ENCODE data around the gene RYR3. TPM values are rescaled to one million over a fixed set of nuclear protein-coding genes. Genes with fewer than 3 reads are reported as not detected.

Gene RYR3
- total and polyA plus RNA-seq, 10 of the 15 experiments (the other 5 are each of a cell fraction or from before 2014, with no cell fraction given): under 0.01 to 0.44 (median 0.16) TPM; not detected in 5

GRCh38 chr15:33561967-33562366, 251.2 kb downstream of the RYR3 start:
- no peak for TF ChIP-seq ASH2L (IDR thresholded peaks at IDR 0.05; ENCODE audit: borderline replicate concordance, low read depth)
- TF ChIP-seq CTCF (IDR thresholded peaks at IDR 0.05 in 2 of 3, conservative IDR thresholded peaks at IDR 0.05 in 1 of 3; ENCODE audit: control insufficient read depth in 2 of 3, extremely low read depth in 1 of 3, insufficient read depth in 1 of 3, low read depth in 3 of 3, low read length in 3 of 3): no peak
- no peak for TF ChIP-seq RFX5 (IDR thresholded peaks at IDR 0.05; ENCODE audit: low read depth, low read length)
- TF ChIP-seq NR2F1 (conservative IDR thresholded peaks at IDR 0.05): no peak
- TF ChIP-seq CEBPZ (IDR thresholded peaks at IDR 0.05; ENCODE audit: low read depth, low read length): no peak
- TF ChIP-seq NFYB (IDR thresholded peaks at IDR 0.05; ENCODE audit: insufficient read depth, low read depth, low read length): no peak
- no peak for TF ChIP-seq BRCA1 (IDR thresholded peaks at IDR 0.05; ENCODE audit: low read depth, low read length)
- TF ChIP-seq ESRRA (IDR thresholded peaks at IDR 0.05; ENCODE audit: low read length): no peak
- no peak for TF ChIP-seq BMI1 (IDR thresholded peaks at IDR 0.05; ENCODE audit: borderline replicate concordance)
- TF ChIP-seq DPF2 (IDR thresholded peaks at IDR 0.05): no peak
- TF ChIP-seq MEF2B (IDR thresholded peaks at IDR 0.05; ENCODE audit: partially characterized antibody, poor library complexity, severe bottlenecking): no peak
- no peak for TF ChIP-seq IRF4 (IDR thresholded peaks at IDR 0.05; ENCODE audit: low read depth, low read length)
- TF ChIP-seq MTA3 (IDR thresholded peaks at IDR 0.05; ENCODE audit: borderline replicate concordance, low read length): no peak
- TF ChIP-seq CBX3 (IDR thresholded peaks at IDR 0.05; ENCODE audit: borderline replicate concordance, low read depth): no peak
- ATAC-seq (no peak), DNase-seq (ENCODE audit: low read depth, low spot score) (no peak), FAIRE-seq (no peak)
- H3K4me3 ChIP-seq: no peak overlapping the region
- no peaks in the 10 kb centered on the region for H4K20me1 ChIP-seq (ENCODE audit: control insufficient read depth, insufficient read depth)
- no peaks in the 10 kb centered on the region for H3K36me3 ChIP-seq (ENCODE audit: control insufficient read depth in 2 of 2, insufficient read depth in 2 of 2, low read length in 1 of 2)
- ChIA-PET SMC1A (ENCODE audit: uncharacterized antibody, unreplicated experiment) (no interaction called here), CTCF (no interaction called here), RAD21 (ENCODE audit: unreplicated experiment) (no interaction called here), POLR2A (no interaction called here)
- no peak overlapping the region for H3K4me2 ChIP-seq (ENCODE audit: control insufficient read depth, insufficient read depth)
- no peaks in the 10 kb centered on the region for H3K27me3 ChIP-seq (replicated peaks in 1 of 2; ENCODE audit: control insufficient read depth in 2 of 2, insufficient read depth in 2 of 2, low read length in 1 of 2)
- no TSS peak for BruUV-seq (replicated peaks)
- no peak overlapping the region for H3K9ac ChIP-seq (ENCODE audit: control insufficient read depth, insufficient read depth, low read length)
- intact Hi-C loops (cut with micrococcal nuclease; ENCODE audit: unreplicated experiment): no loop called here
- no peaks in the 10 kb centered on the region for H3K4me1 ChIP-seq (ENCODE audit: control insufficient read depth, insufficient read depth, low read length)
- no peaks in the 10 kb centered on the region for H3K79me2 ChIP-seq (ENCODE audit: control insufficient read depth, insufficient read depth, low read length)
- 22% methylated on average over 5 of the region's 5 CpGs for whole genome bisulfite sequencing (ENCODE audit: insufficient coverage, insufficient replicate concordance, low lambda C conversion rate, missing lambda C conversion rate)
- in situ Hi-C loops (cut with MboI): no loop called here
- no peaks in the 10 kb centered on the region; the same call in 2 of the 3 replicates for H3K9me3 ChIP-seq (replicated peaks; ENCODE audit: control insufficient read depth, insufficient read depth, low read length)
- H3K27ac ChIP-seq (ENCODE audit: control insufficient read depth, insufficient read depth): no peak overlapping the region
- no peak overlapping the region for H2AFZ ChIP-seq (ENCODE audit: control insufficient read depth, low read depth, low read length)
